H1 (cell line): ENCODE results near the gene TMEM222.

Experiments
- CBX8 ChIP-seq: fragments of 300-800, 300-1000 bp; sonication (generic); IDR thresholded peaks from 2 replicates; pipeline ENCODE4 v1.7.1; 2016; ENCODE audit warnings: low read depth, low read length, borderline replicate concordance
- CHD2 ChIP-seq: IDR thresholded peaks from 2 replicates; pipeline ENCODE4 v1.6.1; 2012; ENCODE audit warnings: low read length, improper control_type of control experiment
- EGR1 ChIP-seq: IDR thresholded peaks from 2 replicates; pipeline ENCODE4 v1.6.1; 2011; ENCODE audit warnings: low read depth, low read length, borderline replicate concordance
- EP300 ChIP-seq, 2 experiments: IDR thresholded peaks; 1 replicate in 1 of 2; 2 replicates in 1 of 2; pipeline ENCODE4 v1.6.1; 2011 to 2012; ENCODE audit warnings: low read depth in 2 of 2, low read length in 2 of 2, mild to moderate bottlenecking in 2 of 2, borderline replicate concordance in 1 of 2, inconsistent platforms in 1 of 2, moderate library complexity in 1 of 2
- KDM1A ChIP-seq: fragments of 200-600, 300-600 bp; sonication (generic); IDR thresholded peaks from 2 replicates; pipeline ENCODE4 v1.7.1; 2016; ENCODE audit warnings: mild to moderate bottlenecking, low read length, borderline replicate concordance
- NRF1 ChIP-seq: IDR thresholded peaks from 2 replicates; pipeline ENCODE4 v1.6.1; 2011; ENCODE audit warnings: mild to moderate bottlenecking, low read depth, low read length, improper control_type of control experiment
- PHF8 ChIP-seq: fragments of 200-600 bp; sonication (generic); conservative IDR thresholded peaks from 2 replicates; pipeline ENCODE4 v1.7.1; 2012; ENCODE audit warnings: low read depth, mild to moderate bottlenecking, inconsistent platforms, low read length, moderate library complexity
- POLR2A ChIP-seq, 2 experiments: IDR thresholded peaks; 1 replicate in 1 of 2; 2 replicates in 1 of 2; pipeline ENCODE4 v1.6.1; 2011; ENCODE audit warnings: low read depth in 2 of 2, low read length in 2 of 2, mild to moderate bottlenecking in 2 of 2; ENCODE audit errors: control extremely low read depth in 1 of 2
- POLR2AphosphoS5 ChIP-seq: IDR thresholded peaks from 2 replicates; pipeline ENCODE4 v1.6.1; 2011; ENCODE audit warnings: low read depth, low read length
- TAF1 ChIP-seq: IDR thresholded peaks from 2 replicates; pipeline ENCODE4 v1.6.1; 2011; ENCODE audit warnings: mild to moderate bottlenecking, low read depth, low read length
- TF ChIP-seq, protein P1 (sequence below), 3 experiments: IDR thresholded peaks; 1 replicate in 2 of 3; 2 replicates in 1 of 3; pipeline versions ENCODE4 v1.5.1 to v1.6.1; 2011; ENCODE audit warnings: low read length in 3 of 3, mild to moderate bottlenecking in 3 of 3, inconsistent platforms in 2 of 3, low read depth in 1 of 3, moderate library complexity in 1 of 3; ENCODE audit not compliant: insufficient read depth in 1 of 3; ENCODE audit errors: control extremely low read depth in 1 of 3
- TF ChIP-seq, protein P2 (sequence below): IDR thresholded peaks from 2 replicates; pipeline ENCODE4 v1.6.1; 2012; ENCODE audit warnings: inconsistent platforms

DNA sequence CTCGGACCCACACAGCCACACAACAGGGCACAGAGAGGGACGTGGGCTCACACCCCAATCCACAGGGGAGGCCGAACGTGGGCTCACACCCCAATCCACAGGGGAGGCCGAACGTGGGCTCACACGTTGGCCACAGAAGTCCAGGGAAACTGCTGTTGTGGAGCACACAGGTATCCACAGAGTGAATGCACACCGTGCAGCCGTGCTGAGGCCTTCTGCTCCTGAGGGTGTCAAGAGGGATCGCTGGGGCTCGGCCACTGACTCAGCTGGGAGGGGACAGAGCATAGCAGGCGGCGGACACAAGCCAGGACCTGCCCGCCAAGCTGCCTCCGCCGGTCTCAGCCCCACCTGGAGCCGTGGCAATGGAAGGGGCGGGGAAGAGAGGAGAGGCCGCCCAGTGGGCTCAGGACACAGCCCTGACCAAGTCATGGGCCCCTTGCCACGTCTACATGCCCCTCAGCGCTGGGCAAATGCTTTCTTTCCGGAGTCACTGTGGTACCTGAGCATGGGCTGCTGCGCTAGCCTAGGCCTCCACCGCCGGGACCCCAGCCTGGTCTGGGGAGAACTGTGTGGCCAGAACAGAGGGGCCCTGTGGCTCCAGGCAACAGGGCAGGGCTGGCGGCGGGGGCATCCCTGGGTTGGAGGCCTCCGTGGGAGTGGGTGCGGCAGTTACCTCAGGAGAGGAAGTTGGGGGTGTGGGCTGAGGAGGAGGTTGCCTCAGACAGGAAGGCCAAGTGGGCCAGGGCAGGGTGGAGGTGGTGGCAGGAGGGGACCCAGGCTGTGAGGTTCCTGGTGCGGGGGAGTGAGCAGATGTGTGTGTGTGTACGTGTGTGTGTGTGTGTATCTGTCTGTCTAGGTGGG is 21.0 kb downstream of the TMEM222 start:
- no peak for TF ChIP-seq POLR2A (IDR thresholded peaks at IDR 0.05; ENCODE audit: control extremely low read depth in 1 of 2, low read depth in 2 of 2, low read length in 2 of 2)
- TF ChIP-seq, protein P1, sequence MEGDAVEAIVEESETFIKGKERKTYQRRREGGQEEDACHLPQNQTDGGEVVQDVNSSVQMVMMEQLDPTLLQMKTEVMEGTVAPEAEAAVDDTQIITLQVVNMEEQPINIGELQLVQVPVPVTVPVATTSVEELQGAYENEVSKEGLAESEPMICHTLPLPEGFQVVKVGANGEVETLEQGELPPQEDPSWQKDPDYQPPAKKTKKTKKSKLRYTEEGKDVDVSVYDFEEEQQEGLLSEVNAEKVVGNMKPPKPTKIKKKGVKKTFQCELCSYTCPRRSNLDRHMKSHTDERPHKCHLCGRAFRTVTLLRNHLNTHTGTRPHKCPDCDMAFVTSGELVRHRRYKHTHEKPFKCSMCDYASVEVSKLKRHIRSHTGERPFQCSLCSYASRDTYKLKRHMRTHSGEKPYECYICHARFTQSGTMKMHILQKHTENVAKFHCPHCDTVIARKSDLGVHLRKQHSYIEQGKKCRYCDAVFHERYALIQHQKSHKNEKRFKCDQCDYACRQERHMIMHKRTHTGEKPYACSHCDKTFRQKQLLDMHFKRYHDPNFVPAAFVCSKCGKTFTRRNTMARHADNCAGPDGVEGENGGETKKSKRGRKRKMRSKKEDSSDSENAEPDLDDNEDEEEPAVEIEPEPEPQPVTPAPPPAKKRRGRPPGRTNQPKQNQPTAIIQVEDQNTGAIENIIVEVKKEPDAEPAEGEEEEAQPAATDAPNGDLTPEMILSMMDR (IDR thresholded peaks at IDR 0.05; ENCODE audit: control extremely low read depth in 1 of 3, insufficient read depth in 1 of 3, low read depth in 1 of 3, low read length in 3 of 3): no peak
- no peak for TF ChIP-seq POLR2AphosphoS5
- TF ChIP-seq KDM1A: no peak
- no peak for TF ChIP-seq CHD2
- TF ChIP-seq CBX8: no peak
- no peak for TF ChIP-seq TAF1
- TF ChIP-seq PHF8: no peak
- no peak for TF ChIP-seq NRF1
- no peak for TF ChIP-seq EGR1
- no peak for TF ChIP-seq EP300 (IDR thresholded peaks at IDR 0.05; ENCODE audit: borderline replicate concordance in 1 of 2, low read depth in 2 of 2, low read length in 2 of 2)
- TF ChIP-seq, protein P2, sequence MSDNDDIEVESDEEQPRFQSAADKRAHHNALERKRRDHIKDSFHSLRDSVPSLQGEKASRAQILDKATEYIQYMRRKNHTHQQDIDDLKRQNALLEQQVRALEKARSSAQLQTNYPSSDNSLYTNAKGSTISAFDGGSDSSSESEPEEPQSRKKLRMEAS: no peak
